Left ventricle myocardium inferior (tissue), 1 donor: ENCODE data around the gene RIMOC1. TPM values are rescaled to one million over a fixed set of nuclear protein-coding genes. Genes with fewer than 3 reads are reported as not detected.
A peak's percentile ranks its signal among the peaks of the same experiment; 100 is the strongest.

Experiments used
- DNase-seq: peaks from one replicate; pipeline ENCODE4 v3.0.0-alpha.2; 2020
- H3K27ac ChIP-seq: fragments of 200-600 bp; replicated peaks from 2 replicates; pipeline ENCODE4 v1.8.0; 2021
- H3K27me3 ChIP-seq: fragments of 200-600 bp; 2 replicates; pipeline ENCODE4 v1.8.0; 2021; ENCODE audit warnings: low read depth
- H3K36me3 ChIP-seq: fragments of 200-600 bp; 2 replicates; pipeline ENCODE4 v1.8.0; 2021
- H3K4me1 ChIP-seq: fragments of 200-600 bp; 2 replicates; pipeline ENCODE4 v1.8.0; 2021
- H3K4me3 ChIP-seq: fragments of 200-600 bp; 2 replicates; pipeline ENCODE4 v1.8.0; 2021; ENCODE audit warnings: mild to moderate bottlenecking, moderate library complexity
- H3K9me3 ChIP-seq: fragments of 200-600 bp; replicated peaks from 2 replicates; pipeline ENCODE4 v1.8.0; 2021
- CTCF ChIP-seq: fragments of 200-600 bp; IDR thresholded peaks from 2 replicates; pipeline ENCODE4 v1.8.0; 2021; ENCODE audit warnings: antibody characterized with exemption, mild to moderate bottlenecking, borderline replicate concordance
- intact Hi-C: fragments of 100-400 bp; cut with micrococcal nuclease; formaldehyde crosslinking; loops from one replicate; pipeline ENCODE4 v1.11.0; 2022
- total RNA-seq: library from RNA; stranded (reverse); fragmentation: NEBNext Ultra II Directional; extraction: Animal tissue kit (Norgen Biotek cat#: 25700); gene quantifications from one replicate; pipeline ENCODE4 v1.2.1, GENCODE V29; 2021
- donor health status: DM: no; HTN: yes; CAD: no; lungs with severe emphysema.

The RIMOC1 gene
- total RNA-seq, 1 donor from 2014 or later: 15.3 TPM

GRCh38 chr5:41892031-41892430 lies 12.1 kb upstream of the RIMOC1 start:
- Histone ChIP-seq H3K9me3 (no peaks in the 10 kb centered on the region), H3K4me3 (no peak overlapping the region), H3K36me3 (no peaks in the 10 kb centered on the region), H3K4me1 (no peaks in the 10 kb centered on the region), H3K27ac (no peak overlapping the region), H3K27me3 (peaks cover 31% of the 10 kb centered on the region)
- DNase-seq: no peak
- intact Hi-C loops: no loop called here
- TF ChIP-seq CTCF: no peak

GRCh38 chr5:41893074-41893851 lies 10.9 kb upstream of the RIMOC1 start:
- DNase-seq: no peak
- no peak for TF ChIP-seq CTCF
- Histone ChIP-seq H3K27me3 (peaks cover 22% of the 10 kb centered on the region), H3K4me1 (no peaks in the 10 kb centered on the region), H3K9me3 (no peaks in the 10 kb centered on the region), H3K36me3 (no peaks in the 10 kb centered on the region), H3K27ac (no peak overlapping the region), H3K4me3 (no peak overlapping the region)
- intact Hi-C loops: no loop called here

GRCh38 chr5:41896230-41896629 lies 7.9 kb upstream of the RIMOC1 start:
- Histone ChIP-seq H3K4me3 (no peak overlapping the region), H3K36me3 (no peaks in the 10 kb centered on the region), H3K27me3 (peaks cover 20% of the 10 kb centered on the region), H3K4me1 (no peaks in the 10 kb centered on the region), H3K9me3 (no peaks in the 10 kb centered on the region), H3K27ac (no peak overlapping the region)
- no peak for DNase-seq
- TF ChIP-seq CTCF: no peak
- intact Hi-C loops: no loop called here

- peak overlapping the region; percentile 85 for H3K4me3 ChIP-seq
- peaks cover 6% of the 10 kb centered on the region for H3K36me3 ChIP-seq
- no peaks in the 10 kb centered on the region for H3K27me3 ChIP-seq
- intact Hi-C loops: no loop called here
- H3K27ac ChIP-seq: peak overlapping the region; percentile 89
- peaks cover 47% of the 10 kb centered on the region for H3K4me1 ChIP-seq
- no peak for DNase-seq
- TF ChIP-seq CTCF: no peak
- no peaks in the 10 kb centered on the region for H3K9me3 ChIP-seq
These were observed 707 bp upstream of the RIMOC1 start for GRCh38 chr5:41903382-41903891.

- H3K4me3 ChIP-seq: no peak overlapping the region
- H3K27ac ChIP-seq: no peak overlapping the region
- TF ChIP-seq CTCF: no peak
- H3K9me3 ChIP-seq: no peaks in the 10 kb centered on the region
- DNase-seq: no peak
- peaks cover 66% of the 10 kb centered on the region for H3K4me1 ChIP-seq
- intact Hi-C loops: no loop called here
- no peaks in the 10 kb centered on the region for H3K27me3 ChIP-seq
- peaks cover 33% of the 10 kb centered on the region for H3K36me3 ChIP-seq
These were observed 2.0 kb downstream of the RIMOC1 start for GRCh38 chr5:41906151-41906550.
